SHP77 (cell line): ENCODE data around the gene KIF13A.
"Not testable (repeated sequence)": the region's sequence is repeated elsewhere in the genome, so short reads cannot be mapped to it uniquely, and the experiment has no call there.

Experiments used
- DNase-seq, 2 experiments: peaks; one replicate each; lab custom pipeline; 2025; lab: John Stamatoyannopoulos, UW

Gene KIF13A

GRCh38 chr6:17900011-17900410 is 87.4 kb downstream of the KIF13A start:
- no peak for DNase-seq

- DNase-seq, result no peak
Observed at GRCh38 chr6:17899491-17899890, 87.9 kb downstream of the KIF13A start.

GRCh38 chr6:17897681-17898080 is 89.8 kb downstream of the KIF13A start:
- DNase-seq, result no peak

- no peak for DNase-seq
Observed at GRCh38 chr6:17894905-17895304, 92.5 kb downstream of the KIF13A start.

GRCh38 chr6:17894191-17894590 is 93.2 kb downstream of the KIF13A start:
- DNase-seq, result no peak

- no peak for DNase-seq
Observed at GRCh38 chr6:17892097-17892686, 95.2 kb downstream of the KIF13A start.

GRCh38 chr6:17890309-17890708 is 97.1 kb downstream of the KIF13A start:
- DNase-seq, result no peak

- DNase-seq, result not testable (repeated sequence)
Observed at GRCh38 chr6:17889777-17890176, 97.7 kb downstream of the KIF13A start.

- no peak for DNase-seq
Observed at GRCh38 chr6:17886891-17887290, 100.5 kb downstream of the KIF13A start.

- no peak for DNase-seq
Observed at GRCh38 chr6:17885889-17886576, 101.4 kb downstream of the KIF13A start.

GRCh38 chr6:17884498-17885478 is 102.6 kb downstream of the KIF13A start:
- no peak for DNase-seq

- DNase-seq, result no peak
Observed at GRCh38 chr6:17883665-17884497, 103.6 kb downstream of the KIF13A start.

GRCh38 chr6:17881085-17881858 is 106.2 kb downstream of the KIF13A start:
- no peak for DNase-seq

- no peak for DNase-seq
Observed at GRCh38 chr6:17879184-17879583, 108.3 kb downstream of the KIF13A start.

- no peak for DNase-seq
Observed at GRCh38 chr6:17878734-17879133, 108.7 kb downstream of the KIF13A start.

- no peak for DNase-seq
Observed at GRCh38 chr6:17877895-17878440, 109.5 kb downstream of the KIF13A start.

- DNase-seq, result no peak
Observed at GRCh38 chr6:17877196-17877894, 110.1 kb downstream of the KIF13A start.

GRCh38 chr6:17874753-17875152 is 112.7 kb downstream of the KIF13A start:
- DNase-seq, result no peak

GRCh38 chr6:17872908-17873307 is 114.5 kb downstream of the KIF13A start:
- no peak for DNase-seq

GRCh38 chr6:17871836-17872235 is 115.6 kb downstream of the KIF13A start:
- DNase-seq, result no peak
